Sigmoid colon (tissue), 4 donors: ENCODE measurements around the gene TUBGCP2.

Experiments
- CTCF ChIP-seq, 4 experiments: fragments of 450-650 bp in 3 of 4; fragments of 200-600 bp in 1 of 4; IDR thresholded peaks; one replicate each; pipeline ENCODE4 v1.5.1; 2016 to 2019; ENCODE audit warnings: antibody characterized with exemption in 4 of 4, mild to moderate bottlenecking in 3 of 4, moderate library complexity in 2 of 4
- POLR2A ChIP-seq, 2 donors: fragments of 450-650 bp; IDR thresholded peaks; one replicate each; pipeline ENCODE4 v1.6.1; 2016; ENCODE audit warnings: antibody characterized with exemption in 2 of 2, mild to moderate bottlenecking in 2 of 2, moderate library complexity in 2 of 2
- POLR2AphosphoS5 ChIP-seq, 4 donors: sonication (generic); formaldehyde crosslinking; IDR thresholded peaks; one replicate each; pipeline ENCODE4 v1.6.1; 2017; ENCODE audit warnings: antibody characterized with exemption in 4 of 4

GRCh38 chr10:133350283-133350949 lies 41.7 kb upstream of the TUBGCP2 start:
- no peak for TF ChIP-seq CTCF (IDR thresholded peaks at IDR 0.05)
- no peak for TF ChIP-seq POLR2A (IDR thresholded peaks at IDR 0.05)
- TF ChIP-seq POLR2AphosphoS5 (IDR thresholded peaks at IDR 0.05): no peak
